Nephron (organoid): ENCODE measurements around the gene TCOF1.

Experiments used
- H3K27ac Mint-ChIP-seq, 3 experiments: 2 replicates each; pipeline ENCODE4 v1.8.0; 2020; ENCODE audit warnings: mixed read lengths in 3 of 3, mild to moderate bottlenecking in 2 of 3, moderate library complexity in 1 of 3
- H3K27me3 Mint-ChIP-seq: 2 replicates; pipeline ENCODE4 v1.8.0; 2021; ENCODE audit warnings: low read depth, mild to moderate bottlenecking, moderate library complexity, mixed read lengths
- H3K36me3 Mint-ChIP-seq: 2 replicates; pipeline ENCODE4 v1.8.0; 2020; ENCODE audit warnings: low read depth, mixed read lengths
- H3K4me1 Mint-ChIP-seq: 2 replicates; pipeline ENCODE4 v1.8.0; 2020; ENCODE audit warnings: mixed read lengths
- H3K4me3 Mint-ChIP-seq, 3 experiments: 2 replicates each; pipeline ENCODE4 v1.8.0; 2020; ENCODE audit warnings: mild to moderate bottlenecking in 3 of 3, mixed read lengths in 3 of 3, moderate library complexity in 2 of 3
- H3K9me3 Mint-ChIP-seq: 2 replicates; pipeline ENCODE4 v1.8.0; 2020; ENCODE audit warnings: mixed read lengths
- TF ChIP-seq, protein P1 (sequence below), 3 experiments: fragments of 200-600 bp; sonication (generic); IDR thresholded peaks; one replicate each; pipeline ENCODE4 v1.5.0; 2021; ENCODE audit warnings: antibody characterized with exemption in 3 of 3; ENCODE audit not compliant: unreplicated experiment in 3 of 3

The TCOF1 gene

DNA sequence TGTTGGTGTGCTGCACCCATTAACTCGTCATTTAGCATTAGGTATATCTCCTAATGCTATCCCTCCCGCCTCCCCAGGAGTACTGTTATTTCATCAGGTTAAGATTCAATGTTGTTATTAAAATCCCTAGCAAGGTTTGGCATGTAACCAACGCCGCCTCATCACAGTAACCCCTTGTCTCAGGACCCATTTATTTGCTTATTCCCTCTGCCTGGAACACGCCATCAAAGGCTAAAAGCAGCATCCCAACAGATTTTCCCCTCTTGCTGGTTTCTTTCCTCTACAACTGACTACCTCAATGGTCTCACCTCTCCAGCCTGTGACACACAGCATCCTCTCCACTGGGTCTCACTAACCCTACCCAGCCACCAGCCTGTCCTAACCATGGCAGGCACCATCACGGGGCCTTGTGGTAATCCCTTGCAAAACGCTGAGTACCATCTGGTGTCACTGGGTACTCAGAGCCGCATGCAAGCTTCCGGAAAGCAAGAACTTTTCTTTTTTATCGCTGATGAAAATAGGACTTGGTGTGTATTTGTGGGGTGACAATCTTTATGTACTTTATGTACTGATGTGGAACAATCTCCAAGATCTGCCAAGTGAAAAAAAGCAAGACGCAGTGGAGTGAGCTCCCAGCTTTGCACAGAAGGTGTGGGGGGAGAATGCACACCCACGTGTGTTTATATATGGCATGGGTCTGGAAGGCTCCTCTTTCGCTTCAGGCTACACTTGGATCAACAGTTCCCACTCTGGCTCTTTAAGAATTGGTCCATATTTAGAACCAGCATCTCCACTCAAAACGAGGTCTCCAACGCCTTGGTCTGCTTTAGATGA lies 86.0 kb downstream of the TCOF1 start:
- Mint-ChIP-seq H3K36me3 (peaks cover 54% of the 10 kb centered on the region), H3K4me1 (peaks cover 22% of the 10 kb centered on the region), H3K9me3 (no peaks in the 10 kb centered on the region), H3K4me3 (peak overlapping the region in 1 of 3 experiments; percentile 34), H3K27ac (peak overlapping the region in 2 of 3 experiments; percentile 1 to 24), H3K27me3 (no peaks in the 10 kb centered on the region)
- TF ChIP-seq, protein P1, sequence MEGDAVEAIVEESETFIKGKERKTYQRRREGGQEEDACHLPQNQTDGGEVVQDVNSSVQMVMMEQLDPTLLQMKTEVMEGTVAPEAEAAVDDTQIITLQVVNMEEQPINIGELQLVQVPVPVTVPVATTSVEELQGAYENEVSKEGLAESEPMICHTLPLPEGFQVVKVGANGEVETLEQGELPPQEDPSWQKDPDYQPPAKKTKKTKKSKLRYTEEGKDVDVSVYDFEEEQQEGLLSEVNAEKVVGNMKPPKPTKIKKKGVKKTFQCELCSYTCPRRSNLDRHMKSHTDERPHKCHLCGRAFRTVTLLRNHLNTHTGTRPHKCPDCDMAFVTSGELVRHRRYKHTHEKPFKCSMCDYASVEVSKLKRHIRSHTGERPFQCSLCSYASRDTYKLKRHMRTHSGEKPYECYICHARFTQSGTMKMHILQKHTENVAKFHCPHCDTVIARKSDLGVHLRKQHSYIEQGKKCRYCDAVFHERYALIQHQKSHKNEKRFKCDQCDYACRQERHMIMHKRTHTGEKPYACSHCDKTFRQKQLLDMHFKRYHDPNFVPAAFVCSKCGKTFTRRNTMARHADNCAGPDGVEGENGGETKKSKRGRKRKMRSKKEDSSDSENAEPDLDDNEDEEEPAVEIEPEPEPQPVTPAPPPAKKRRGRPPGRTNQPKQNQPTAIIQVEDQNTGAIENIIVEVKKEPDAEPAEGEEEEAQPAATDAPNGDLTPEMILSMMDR (IDR thresholded peaks at IDR 0.05; ENCODE audit: unreplicated experiment in 3 of 3): no peak

DNA sequence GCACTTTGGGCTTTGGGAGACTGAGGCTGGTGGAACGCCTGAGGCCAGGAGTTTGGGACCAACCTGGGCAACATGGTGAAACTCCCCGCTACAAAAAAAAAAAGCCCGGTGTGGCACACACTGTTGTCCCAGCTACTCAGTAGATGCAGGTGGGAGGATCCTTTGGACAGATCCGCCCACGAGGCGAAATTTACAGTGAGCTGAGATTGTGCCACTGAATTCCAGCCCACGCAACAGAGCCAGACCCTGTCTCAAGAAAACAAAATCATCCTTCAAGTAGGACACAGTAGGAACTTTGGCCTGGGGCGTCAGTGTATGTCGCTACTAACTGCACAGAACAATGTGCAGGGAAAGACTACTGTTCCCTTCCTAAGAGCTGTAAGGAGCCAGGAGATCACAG lies 87.3 kb downstream of the TCOF1 start:
- Mint-ChIP-seq H3K36me3 (peaks cover 58% of the 10 kb centered on the region), H3K4me3 (peak overlapping the region; percentile 47 to 64 (median 63)), H3K27ac (peak overlapping the region in 2 of 3 experiments; percentile 9 to 62), H3K4me1 (peaks cover 26% of the 10 kb centered on the region), H3K9me3 (no peaks in the 10 kb centered on the region), H3K27me3 (no peaks in the 10 kb centered on the region)
- TF ChIP-seq, protein P1 (IDR thresholded peaks at IDR 0.05; ENCODE audit: unreplicated experiment in 3 of 3): no peak

DNA sequence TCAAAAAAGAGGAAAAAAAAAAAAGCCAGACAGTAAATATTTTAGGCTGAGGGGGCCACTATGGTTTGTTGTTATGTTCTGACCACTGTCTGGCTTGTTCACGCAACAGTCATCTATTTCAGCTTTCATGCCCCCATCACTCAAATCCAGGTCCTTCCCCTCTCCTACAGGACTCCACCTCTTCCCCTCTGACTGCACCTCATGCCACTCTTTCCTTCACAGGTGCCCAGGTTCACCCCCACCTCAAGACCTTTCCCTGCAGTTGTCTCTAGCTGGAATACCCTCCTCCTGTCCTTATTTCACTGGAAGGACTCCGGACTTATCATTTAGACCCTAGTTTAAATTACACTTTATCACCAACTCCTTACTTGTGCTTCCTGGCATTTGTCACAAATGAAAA lies 88.6 kb downstream of the TCOF1 start:
- Mint-ChIP-seq H3K27ac (peak overlapping the region in 1 of 3 experiments; percentile 27), H3K9me3 (no peaks in the 10 kb centered on the region), H3K36me3 (peaks cover 55% of the 10 kb centered on the region), H3K4me1 (peaks cover 26% of the 10 kb centered on the region), H3K27me3 (no peaks in the 10 kb centered on the region), H3K4me3 (peak overlapping the region in 2 of 3 experiments; percentile 40 to 60)
- TF ChIP-seq, protein P1 (IDR thresholded peaks at IDR 0.05; ENCODE audit: unreplicated experiment in 3 of 3): no peak

DNA sequence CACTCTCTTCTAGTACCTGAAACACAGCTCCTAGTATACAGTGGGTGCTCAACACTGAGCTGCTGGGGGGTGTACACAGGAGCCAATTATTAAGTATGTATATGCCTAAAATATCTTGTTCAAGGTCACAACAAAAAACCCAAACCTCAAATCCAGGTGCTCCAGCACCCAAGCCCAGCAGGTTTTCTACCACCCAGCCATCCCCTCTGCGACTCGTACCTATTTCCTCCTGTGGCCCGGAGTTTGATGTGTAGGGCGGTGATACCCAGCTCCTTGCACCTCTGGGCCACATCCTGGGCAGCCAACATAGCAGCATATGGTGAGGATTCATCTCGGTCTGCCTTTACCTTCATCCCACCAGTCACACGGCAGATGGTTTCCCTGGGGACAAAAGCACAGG lies 89.1 kb downstream of the TCOF1 start:
- Mint-ChIP-seq H3K4me1 (peaks cover 26% of the 10 kb centered on the region), H3K27me3 (no peaks in the 10 kb centered on the region), H3K36me3 (peaks cover 54% of the 10 kb centered on the region), H3K4me3 (peak overlapping the region in 2 of 3 experiments; percentile 67 to 93), H3K27ac (peak overlapping the region in 1 of 3 experiments; percentile 27), H3K9me3 (no peaks in the 10 kb centered on the region)
- TF ChIP-seq, protein P1 (IDR thresholded peaks at IDR 0.05; ENCODE audit: unreplicated experiment in 3 of 3): no peak

DNA sequence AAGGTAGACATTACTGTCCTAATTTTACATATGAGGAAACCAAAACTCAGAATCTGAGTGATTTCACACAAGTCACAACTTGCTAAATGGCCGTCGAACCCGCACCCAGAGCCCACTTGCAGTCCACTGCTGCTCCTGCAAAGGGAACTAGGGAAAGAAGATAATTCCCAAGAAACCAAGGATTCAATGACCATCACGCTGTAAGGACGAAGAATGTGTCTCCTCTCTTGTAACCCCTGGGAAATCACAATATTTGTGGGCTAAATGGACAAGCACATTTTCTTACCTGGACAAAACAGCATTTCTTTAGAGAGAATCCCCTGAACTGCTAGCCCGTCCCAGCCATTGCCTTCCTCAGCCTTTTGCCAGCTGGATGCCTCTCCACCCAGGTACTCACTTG lies 89.7 kb downstream of the TCOF1 start:
- TF ChIP-seq, protein P1 (IDR thresholded peaks at IDR 0.05; ENCODE audit: unreplicated experiment in 3 of 3): no peak
- Mint-ChIP-seq H3K27ac (peak overlapping the region in 2 of 3 experiments; percentile 99), H3K36me3 (peaks cover 54% of the 10 kb centered on the region), H3K9me3 (no peaks in the 10 kb centered on the region), H3K4me1 (peaks cover 26% of the 10 kb centered on the region), H3K4me3 (peak overlapping the region; percentile 91 to 98 (median 93)), H3K27me3 (no peaks in the 10 kb centered on the region)
